ENCODE measurements around the gene TMEM250. TPM values are rescaled to one million over a fixed set of nuclear protein-coding genes. Genes with fewer than 3 reads are reported as not detected.
A peak's percentile ranks its signal among the peaks of the same experiment; 100 is the strongest.

TMEM250 gene
- total RNA-seq, 2 donors from 2014 or later = 38.9 to 40.1 TPM

DNA sequence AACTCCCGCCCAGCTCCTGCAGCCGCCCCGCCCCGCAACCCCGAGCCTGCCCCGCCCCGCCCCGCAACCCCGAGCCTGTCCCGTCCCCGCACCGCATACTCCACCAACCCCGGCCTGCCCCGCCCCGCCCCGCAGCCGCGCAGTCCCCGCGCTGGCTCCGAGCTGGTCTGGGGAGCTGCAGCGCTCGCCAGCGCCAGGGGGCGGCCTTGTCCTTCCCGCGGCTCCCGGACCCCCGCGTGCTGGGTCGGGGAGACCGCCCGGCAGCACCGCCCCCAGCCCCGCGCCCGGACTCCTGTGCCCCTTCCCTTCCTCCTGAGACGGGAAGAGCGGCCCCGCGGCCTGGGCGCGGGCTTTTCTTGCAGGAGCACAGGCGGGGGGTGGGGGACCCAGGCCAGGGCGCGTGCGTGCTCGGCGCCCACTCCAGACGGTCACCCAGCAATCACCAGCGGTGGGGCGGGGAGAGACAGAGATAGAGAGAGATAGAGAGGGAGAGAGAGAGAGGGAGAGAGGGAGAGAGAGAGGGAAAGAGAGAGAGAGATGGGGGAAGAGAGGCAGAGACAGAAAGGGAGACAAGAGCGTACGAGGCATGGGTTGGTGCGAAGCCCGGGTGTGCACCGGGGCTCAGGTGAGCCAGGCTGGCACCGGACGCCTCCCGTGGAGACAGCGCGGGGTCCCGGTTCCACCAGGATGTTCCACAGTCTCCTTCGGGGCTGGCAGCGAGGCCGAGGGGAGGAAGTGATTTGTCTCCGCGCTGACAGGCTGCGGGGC is 14.7 kb upstream of the TMEM250 start:
- Histone ChIP-seq H3K27ac (no peak overlapping the region), H3K4me1 (ENCODE audit: control insufficient read depth in 1 of 2, low read depth in 2 of 2) (peaks cover 4 to 11% of the 10 kb centered on the region in 2 donors), H3K4me3 (peak overlapping the region; percentile 69), H3K27me3 (replicated peaks; ENCODE audit: insufficient read depth) (peaks cover 3% of the 10 kb centered on the region), H3K9me3 (no peaks in the 10 kb centered on the region), H3K36me3 (no peaks in the 10 kb centered on the region)
- DNase-seq (ENCODE audit: low spot score) = no peak
- ATAC-seq (ENCODE audit: insufficient number of reproducible peaks, low FRiP score, low read depth) = no peak
- TF ChIP-seq, protein P1, sequence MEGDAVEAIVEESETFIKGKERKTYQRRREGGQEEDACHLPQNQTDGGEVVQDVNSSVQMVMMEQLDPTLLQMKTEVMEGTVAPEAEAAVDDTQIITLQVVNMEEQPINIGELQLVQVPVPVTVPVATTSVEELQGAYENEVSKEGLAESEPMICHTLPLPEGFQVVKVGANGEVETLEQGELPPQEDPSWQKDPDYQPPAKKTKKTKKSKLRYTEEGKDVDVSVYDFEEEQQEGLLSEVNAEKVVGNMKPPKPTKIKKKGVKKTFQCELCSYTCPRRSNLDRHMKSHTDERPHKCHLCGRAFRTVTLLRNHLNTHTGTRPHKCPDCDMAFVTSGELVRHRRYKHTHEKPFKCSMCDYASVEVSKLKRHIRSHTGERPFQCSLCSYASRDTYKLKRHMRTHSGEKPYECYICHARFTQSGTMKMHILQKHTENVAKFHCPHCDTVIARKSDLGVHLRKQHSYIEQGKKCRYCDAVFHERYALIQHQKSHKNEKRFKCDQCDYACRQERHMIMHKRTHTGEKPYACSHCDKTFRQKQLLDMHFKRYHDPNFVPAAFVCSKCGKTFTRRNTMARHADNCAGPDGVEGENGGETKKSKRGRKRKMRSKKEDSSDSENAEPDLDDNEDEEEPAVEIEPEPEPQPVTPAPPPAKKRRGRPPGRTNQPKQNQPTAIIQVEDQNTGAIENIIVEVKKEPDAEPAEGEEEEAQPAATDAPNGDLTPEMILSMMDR (IDR thresholded peaks at IDR 0.05) = no peak

GRCh38 chr9:136132512-136133050 is 13.9 kb upstream of the TMEM250 start:
- DNase-seq (ENCODE audit: low spot score) = no peak
- ATAC-seq (ENCODE audit: insufficient number of reproducible peaks, low FRiP score, low read depth) = no peak
- peaks cover 3% of the 10 kb centered on the region for H3K27me3 ChIP-seq (replicated peaks; ENCODE audit: insufficient read depth)
- H3K4me3 ChIP-seq = peak overlapping the region; percentile 27
- TF ChIP-seq, protein P1 (IDR thresholded peaks at IDR 0.05) = no peak
- H3K27ac ChIP-seq = no peak overlapping the region
- H3K9me3 ChIP-seq = no peaks in the 10 kb centered on the region
- H3K4me1 ChIP-seq (ENCODE audit: control insufficient read depth in 1 of 2, low read depth in 2 of 2) = peaks cover 4 to 11% of the 10 kb centered on the region in 2 donors
- no peaks in the 10 kb centered on the region for H3K36me3 ChIP-seq

GRCh38 chr9:136131629-136132511 is 13.2 kb upstream of the TMEM250 start:
- no peak overlapping the region for H3K4me3 ChIP-seq

DNA sequence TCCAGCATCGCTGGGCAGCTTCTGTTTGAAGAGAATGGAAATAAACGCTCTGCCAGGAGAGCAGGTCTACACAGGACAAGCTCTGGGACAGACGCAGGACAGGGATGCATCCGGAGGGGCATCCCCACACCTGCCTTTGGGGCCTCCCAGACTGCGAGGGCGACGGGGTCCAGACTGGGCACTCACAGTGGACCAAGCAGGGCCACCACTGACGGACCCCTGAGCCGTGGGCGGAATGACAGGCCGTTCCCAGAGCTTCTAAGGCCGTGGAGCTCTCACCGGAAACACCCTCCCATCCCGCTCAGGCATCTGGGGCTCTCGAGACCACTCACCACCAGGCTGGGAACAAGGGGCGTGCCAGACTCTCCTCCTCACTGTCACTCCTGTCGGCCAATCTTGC is 10.5 kb upstream of the TMEM250 start:
- ATAC-seq (ENCODE audit: insufficient number of reproducible peaks, low FRiP score, low read depth) = no peak
- no peaks in the 10 kb centered on the region for H3K36me3 ChIP-seq
- H3K4me3 ChIP-seq = no peak overlapping the region
- no peaks in the 10 kb centered on the region for H3K9me3 ChIP-seq
- peaks cover 3% of the 10 kb centered on the region for H3K27me3 ChIP-seq (replicated peaks; ENCODE audit: insufficient read depth)
- H3K4me1 ChIP-seq (ENCODE audit: control insufficient read depth in 1 of 2, low read depth in 2 of 2) = peaks cover 4 to 11% of the 10 kb centered on the region in 2 donors
- no peak overlapping the region for H3K27ac ChIP-seq
- no peak for DNase-seq (ENCODE audit: low spot score)
- TF ChIP-seq, protein P1 (IDR thresholded peaks at IDR 0.05) = no peak

More at GRCh38 chr9:136131629-136132511, 13.2 kb upstream of the TMEM250 start:
- no peak for ATAC-seq (ENCODE audit: insufficient number of reproducible peaks, low FRiP score, low read depth)
- TF ChIP-seq, protein P1 (IDR thresholded peaks at IDR 0.05) = no peak
- Histone ChIP-seq H3K27ac (no peak overlapping the region), H3K9me3 (no peaks in the 10 kb centered on the region), H3K27me3 (replicated peaks; ENCODE audit: insufficient read depth) (peaks cover 3% of the 10 kb centered on the region), H3K4me1 (ENCODE audit: control insufficient read depth in 1 of 2, low read depth in 2 of 2) (peaks cover 4 to 11% of the 10 kb centered on the region in 2 donors), H3K36me3 (no peaks in the 10 kb centered on the region)
- no peak for DNase-seq (ENCODE audit: low spot score)

GRCh38 chr9:136128436-136128835 is 9.8 kb upstream of the TMEM250 start:
- peaks cover 3 to 7% of the 10 kb centered on the region in 2 donors for H3K4me1 ChIP-seq (ENCODE audit: control insufficient read depth in 1 of 2, low read depth in 2 of 2)
- TF ChIP-seq, protein P1 (IDR thresholded peaks at IDR 0.05) = no peak
- ATAC-seq (ENCODE audit: insufficient number of reproducible peaks, low FRiP score, low read depth) = no peak
- no peak overlapping the region for H3K4me3 ChIP-seq
- peaks cover 2% of the 10 kb centered on the region for H3K27me3 ChIP-seq (replicated peaks; ENCODE audit: insufficient read depth)
- no peaks in the 10 kb centered on the region for H3K36me3 ChIP-seq
- no peaks in the 10 kb centered on the region for H3K9me3 ChIP-seq
- no peak for DNase-seq (ENCODE audit: low spot score)
- H3K27ac ChIP-seq = no peak overlapping the region

Measured in thoracic aorta (tissue), 2 donors.